GM06990 (cell line): Measurements from ENCODE around the gene TAOK3.

Experiments used
- DNase-seq: peaks from one replicate; pipeline ENCODE4 v3.0.0-alpha.2; 2011; ENCODE audit not compliant: insufficient read length; ENCODE audit errors: extremely low read depth
- H3K27me3 ChIP-seq: replicated peaks from 2 replicates; pipeline ENCODE4 v1.6.0; 2011; ENCODE audit warnings: low read length; ENCODE audit not compliant: control insufficient read depth, insufficient read depth
- H3K36me3 ChIP-seq: 2 replicates; pipeline ENCODE4 v1.5.1; 2011; ENCODE audit warnings: low read length; ENCODE audit not compliant: control insufficient read depth, insufficient read depth
- H3K4me3 ChIP-seq: replicated peaks from 2 replicates; pipeline ENCODE4 v1.5.1; 2011; ENCODE audit warnings: low read depth, mild to moderate bottlenecking, control low read depth, low read length
- CTCF ChIP-seq: IDR thresholded peaks from 2 replicates; pipeline ENCODE4 v1.5.1; 2011; ENCODE audit warnings: low read length, control low read depth, mild to moderate bottlenecking, inconsistent platforms; ENCODE audit not compliant: insufficient read depth, poor library complexity, severe bottlenecking

TAOK3 gene

GRCh38 chr12:118183155-118183554 is 189.6 kb downstream of the TAOK3 start:
- peaks cover 4% of the 10 kb centered on the region for H3K36me3 ChIP-seq
- H3K4me3 ChIP-seq: no peak overlapping the region
- H3K27me3 ChIP-seq: no peaks in the 10 kb centered on the region
- TF ChIP-seq CTCF: no peak
- DNase-seq: no peak

- Histone ChIP-seq H3K36me3 (peaks cover 7% of the 10 kb centered on the region), H3K27me3 (no peaks in the 10 kb centered on the region), H3K4me3 (no peak overlapping the region)
- no peak for DNase-seq
- TF ChIP-seq CTCF: no peak
These were observed 196.8 kb downstream of the TAOK3 start for GRCh38 chr12:118175823-118176447.

- no peak for TF ChIP-seq CTCF
- H3K36me3 ChIP-seq: peaks cover 5% of the 10 kb centered on the region
- DNase-seq: peak; percentile 73
- no peaks in the 10 kb centered on the region for H3K27me3 ChIP-seq
- peak overlapping the region; percentile 28; the same call in 1 of the 2 replicates for H3K4me3 ChIP-seq
These were observed 205.8 kb downstream of the TAOK3 start for GRCh38 chr12:118166946-118167345.

- TF ChIP-seq CTCF: peak; percentile 67
- H3K36me3 ChIP-seq: peaks cover 5% of the 10 kb centered on the region
- H3K27me3 ChIP-seq: no peaks in the 10 kb centered on the region
- H3K4me3 ChIP-seq: no peak overlapping the region
- DNase-seq: no peak
These were observed 207.8 kb downstream of the TAOK3 start for GRCh38 chr12:118164798-118165486.

GRCh38 chr12:118160536-118160935 is 212.2 kb downstream of the TAOK3 start:
- no peak for TF ChIP-seq CTCF
- Histone ChIP-seq H3K4me3 (no peak overlapping the region), H3K27me3 (no peaks in the 10 kb centered on the region), H3K36me3 (peaks cover 14% of the 10 kb centered on the region)
- no peak for DNase-seq
